K562 treated with DMSO at 1 percent for 12 hours (cell line): Measurements from ENCODE around the gene PHC2. TPM values are rescaled to one million over a fixed set of nuclear protein-coding genes. Genes with fewer than 3 reads are reported as not detected.

Experiments
- total RNA-seq: library from RNA; unstranded; fragments of 300-600 nt; gene quantifications from 2 replicates; pipeline ENCODE4 v1.2.3, GENCODE V29; 2022; ENCODE audit not compliant: insufficient read depth

PHC2 gene
- total RNA-seq = 59.9 and 69.8 TPM in 2 replicates

GRCh38 chr1:33430692-33431593 lies at the start of gene PHC2:
Gene PHC2 (minus strand): TSS chr1:33431095. CDS start chr1:33375539, 55,556 bp downstream.

GRCh38 chr1:33472269-33472980 lies 41.5 kb upstream of the PHC2 start, which contains the start of gene ZSCAN20:
Gene ZSCAN20 (plus strand): TSS chr1:33472645. CDS start chr1:33479289, 6,644 bp downstream.

GRCh38 chr1:33320619-33321165 lies 110.2 kb downstream of the PHC2 start, which contains the start of gene A3GALT2:
Gene A3GALT2 (minus strand): TSS chr1:33321098. CDS start chr1:33321098, 0 bp downstream.

Other genes starting within 250 kb of the PHC2 start
- gene TRIM62, start 249.1 kb downstream of the PHC2 start, total RNA-seq = 3.2 and 6.2 TPM in 2 replicates
- 0.90 and 1.5 TPM in 2 replicates for gene ZNF362, start 174.6 kb downstream of the PHC2 start, total RNA-seq
- not detected in 2 replicates for gene A3GALT2, start 110.0 kb downstream of the PHC2 start, total RNA-seq
- 0.88 and 2.0 TPM in 2 replicates for gene ZSCAN20, start 41.5 kb upstream of the PHC2 start, total RNA-seq